Non-pigmented ciliary epithelial cell (primary cell): ENCODE measurements around the gene TSPEAR.

Source experiments
- DNase-seq: peaks from one replicate; pipeline ENCODE4 v3.0.0-alpha.2; 2010; ENCODE audit warnings: low read depth

Gene TSPEAR

DNA sequence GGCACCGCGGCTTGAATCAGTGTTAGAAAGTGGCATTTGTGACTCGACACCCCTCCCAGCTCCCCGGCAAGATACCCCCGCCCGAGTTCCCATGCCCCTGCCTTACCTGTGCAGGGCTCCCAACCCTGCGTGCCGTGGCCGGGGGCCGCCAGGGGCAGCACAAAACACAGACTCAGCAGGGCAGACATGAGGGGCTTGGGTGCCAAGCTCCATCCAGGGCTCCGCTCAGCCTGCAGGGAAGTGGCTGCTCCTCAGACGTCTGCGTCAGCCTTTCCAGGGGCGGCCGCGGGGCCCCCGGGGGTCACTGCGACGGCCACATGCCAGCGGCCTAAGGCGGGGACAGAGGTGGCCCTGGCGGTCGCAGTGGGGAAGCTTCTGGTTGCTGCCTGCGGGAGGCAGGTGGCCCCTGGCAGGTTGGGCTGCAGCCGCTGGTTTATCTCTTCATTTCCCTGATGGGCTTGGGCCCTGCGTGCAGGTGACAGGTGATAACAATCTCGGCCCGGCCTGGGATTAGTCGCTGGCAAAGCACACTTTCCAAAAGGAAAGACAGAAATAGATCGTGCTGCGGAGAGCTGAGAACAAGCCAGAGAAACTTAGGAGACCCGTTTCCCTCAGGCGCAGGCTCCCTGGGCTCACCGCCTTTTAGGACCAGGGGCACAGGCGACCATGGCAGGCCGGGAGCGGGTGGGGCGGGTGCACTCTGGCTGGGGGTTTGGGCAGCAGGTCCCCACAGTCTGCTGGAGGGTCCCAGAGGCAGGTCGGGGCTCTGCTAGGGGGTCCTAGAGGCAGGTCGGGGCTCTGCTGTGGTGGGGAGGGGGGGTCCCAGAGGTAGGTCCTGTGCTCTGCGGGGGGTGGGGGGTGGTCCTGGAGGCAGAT lies at the start of gene TSPEAR:
TSPEAR (minus strand) TSS at position 246 of the 876 bp plus-strand sequence; CDS start at position 188, 58 bp downstream.
- DNase-seq = no peak

DNA sequence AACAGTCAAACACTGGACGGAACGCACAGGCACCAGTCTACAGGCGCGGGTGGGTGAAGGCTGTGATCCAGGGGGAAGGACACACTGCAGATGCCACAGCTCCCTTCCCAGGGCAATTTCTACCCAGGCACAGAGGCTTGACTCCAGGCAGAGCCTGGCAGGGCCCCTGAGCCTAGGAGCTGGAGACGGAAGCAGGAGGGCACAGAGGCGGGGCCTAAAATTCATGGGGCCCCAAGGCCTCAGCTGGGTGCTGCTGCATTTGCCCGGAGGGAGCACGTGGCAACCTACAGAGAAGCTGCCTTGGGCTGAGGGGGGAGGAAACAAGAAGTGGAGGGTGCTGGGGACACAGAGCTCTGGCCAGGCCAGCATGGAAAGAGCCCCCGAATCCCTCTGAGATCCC lies 49.0 kb upstream of the TSPEAR start:
- no peak for DNase-seq

DNA sequence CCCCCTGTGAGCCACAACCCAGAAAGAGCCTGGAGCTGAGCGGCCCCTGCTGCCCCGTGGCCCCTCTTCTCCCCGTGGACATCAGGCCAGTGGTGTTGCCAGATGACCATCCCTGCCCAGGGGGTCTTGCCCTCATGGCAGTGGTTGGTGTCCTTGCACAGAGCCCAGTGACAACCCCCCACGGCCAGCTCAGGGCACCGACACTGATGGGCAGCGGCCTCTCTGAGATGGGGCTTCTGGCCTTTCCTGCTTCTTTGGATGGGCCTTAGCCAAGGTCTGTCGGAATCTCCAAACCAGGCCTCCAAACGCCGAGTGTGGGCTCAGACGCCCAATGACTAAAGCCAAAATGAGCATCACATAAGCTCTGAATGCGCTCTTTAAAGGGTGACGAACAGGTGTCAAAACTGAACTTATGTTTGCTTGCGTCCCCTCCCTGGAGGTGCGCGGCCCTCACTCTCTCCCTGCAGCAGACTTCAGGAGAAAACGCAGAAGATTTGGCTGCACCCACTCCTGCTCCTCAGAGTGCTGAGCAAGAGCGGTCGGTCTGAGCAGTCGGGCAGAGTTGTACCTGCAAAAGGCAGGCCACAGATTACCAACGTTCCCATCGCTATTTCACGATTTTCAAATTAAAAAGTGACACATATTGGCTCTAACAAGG lies 48.4 kb upstream of the TSPEAR start:
- no peak for DNase-seq

DNA sequence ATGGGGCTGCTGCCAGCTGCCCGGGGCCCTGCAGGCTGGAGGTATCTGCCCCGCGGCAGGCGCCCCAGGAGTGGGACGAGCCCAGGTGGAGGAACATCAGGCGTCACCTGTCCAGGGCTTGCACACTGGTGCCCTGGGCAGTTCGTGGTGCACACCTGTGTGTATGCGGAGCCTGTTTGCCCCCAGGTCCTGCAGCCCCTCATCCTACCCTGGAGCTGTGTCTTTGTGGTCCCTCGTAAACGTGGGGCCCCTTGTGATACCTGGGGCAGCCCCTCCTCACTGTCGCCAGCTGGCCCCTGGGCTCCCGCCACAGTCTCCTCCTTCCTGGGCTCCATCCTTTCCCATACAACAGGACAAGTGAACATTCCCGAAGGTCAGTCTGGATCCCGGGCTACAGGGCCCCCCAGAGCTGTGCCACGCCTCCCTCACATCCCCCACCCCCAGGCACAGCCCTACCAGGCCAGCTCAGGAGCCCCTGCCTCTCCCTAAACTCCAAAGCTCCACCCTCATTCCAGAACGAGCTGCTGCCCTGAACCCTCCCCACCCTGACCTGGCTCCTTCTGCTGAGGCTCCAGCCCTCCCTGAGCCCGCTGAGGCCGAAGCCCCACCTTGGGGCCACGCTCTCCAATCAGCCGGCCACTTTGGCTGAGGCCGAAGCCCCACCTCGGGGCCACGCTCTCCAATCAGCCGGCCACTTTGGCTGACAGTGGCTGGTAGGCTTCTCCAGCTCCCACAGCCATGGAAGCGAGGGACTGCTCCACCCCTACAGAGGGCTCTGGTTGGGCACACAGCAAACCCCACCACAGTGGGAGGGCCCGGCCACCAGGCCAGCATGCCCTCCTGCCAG lies 47.6 kb upstream of the TSPEAR start:
- DNase-seq = no peak

DNA sequence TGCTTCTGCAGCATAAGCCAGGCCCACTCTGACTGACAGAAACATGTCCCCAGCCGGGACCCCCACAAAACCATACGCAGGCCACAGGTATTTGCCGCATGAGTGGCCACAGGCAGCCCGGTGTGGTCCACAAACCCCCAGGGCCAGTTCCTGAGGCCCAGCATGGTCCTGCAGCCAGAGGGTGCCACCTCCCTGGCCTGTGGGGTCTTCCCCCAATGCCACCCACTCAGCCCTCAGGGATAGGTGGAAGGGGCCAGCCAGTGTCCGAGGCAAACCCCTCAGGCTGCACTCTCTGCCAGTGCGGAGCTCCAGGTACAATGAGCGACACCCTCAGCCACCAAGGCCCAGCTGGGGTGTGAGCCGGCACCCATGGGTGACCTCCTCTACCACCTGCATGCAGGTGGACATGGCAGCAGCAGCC lies 46.8 kb upstream of the TSPEAR start:
- no peak for DNase-seq

DNA sequence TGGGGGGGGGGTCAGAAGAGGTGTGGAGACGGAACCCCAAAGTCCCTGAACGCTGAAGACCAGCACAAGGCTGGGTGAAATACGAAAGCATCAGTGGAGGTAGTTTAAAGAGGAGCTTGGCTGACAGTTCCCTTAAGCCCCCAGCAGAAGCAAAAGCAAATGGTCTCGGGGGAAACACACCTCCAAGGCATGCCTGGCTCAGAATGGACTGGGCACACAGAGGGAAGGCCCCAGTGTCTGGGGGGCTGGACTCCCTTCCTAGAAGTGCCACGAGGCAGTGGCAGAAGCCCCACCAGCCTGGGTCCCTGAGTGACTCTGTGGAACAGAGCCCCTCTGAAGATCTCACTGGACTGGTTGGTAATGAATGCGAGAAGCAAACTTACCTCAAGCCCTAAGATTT lies 46.4 kb upstream of the TSPEAR start:
- no peak for DNase-seq

DNA sequence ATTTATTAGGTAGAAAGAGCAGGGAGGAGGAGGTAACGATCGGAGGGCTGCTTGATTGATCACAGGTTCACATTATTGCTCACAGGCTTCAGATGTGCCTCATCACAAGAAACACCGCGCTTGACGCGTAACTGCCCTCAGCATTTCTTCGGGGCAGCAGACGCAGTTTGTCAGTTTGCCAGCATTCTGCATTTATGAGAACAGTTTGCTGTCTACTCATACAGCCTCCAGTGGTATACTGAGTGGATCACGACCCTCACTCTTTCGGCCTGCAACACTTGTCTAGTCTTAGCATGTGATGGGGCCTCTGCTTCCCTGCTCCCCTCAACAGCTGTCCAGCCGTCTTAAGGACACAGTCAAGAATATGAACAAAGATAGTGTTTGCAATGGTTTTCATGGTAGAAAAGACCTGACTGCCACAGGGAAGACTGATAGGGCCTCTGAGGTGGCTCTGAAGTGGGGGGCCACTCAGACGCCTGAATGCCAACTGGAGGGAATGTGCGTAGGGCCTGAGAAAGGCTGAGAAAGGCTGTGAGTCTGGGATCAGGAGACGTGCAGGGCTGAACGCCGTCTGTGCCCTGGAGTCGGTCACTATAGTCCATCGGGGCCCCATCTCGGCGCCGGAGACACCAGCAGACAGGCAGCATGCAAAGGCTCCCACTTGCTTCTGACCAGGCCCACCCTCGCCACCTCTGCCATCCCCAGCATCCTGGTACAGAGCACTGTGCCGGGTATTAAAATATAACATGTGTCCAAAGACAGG lies 45.2 kb upstream of the TSPEAR start:
- no peak for DNase-seq

DNA sequence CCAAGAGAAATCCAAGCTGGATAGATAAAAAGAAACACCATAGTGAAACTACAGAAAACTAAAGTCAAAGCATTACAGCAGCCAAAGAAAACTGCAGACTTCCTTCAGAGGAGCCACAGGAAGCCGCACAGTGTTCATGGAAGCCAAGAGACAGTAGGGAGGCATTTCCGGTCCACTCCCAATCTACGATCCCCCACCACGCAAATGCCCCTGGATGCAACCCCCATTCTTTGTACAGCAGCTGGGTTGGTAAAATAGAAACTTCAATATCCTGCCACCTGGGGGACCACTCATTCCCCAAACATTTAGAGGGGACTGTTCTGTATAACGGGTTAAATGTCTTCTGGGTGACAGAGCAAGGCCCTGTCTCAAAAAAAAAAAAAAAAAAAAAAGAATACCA lies 43.9 kb upstream of the TSPEAR start:
- no peak for DNase-seq

DNA sequence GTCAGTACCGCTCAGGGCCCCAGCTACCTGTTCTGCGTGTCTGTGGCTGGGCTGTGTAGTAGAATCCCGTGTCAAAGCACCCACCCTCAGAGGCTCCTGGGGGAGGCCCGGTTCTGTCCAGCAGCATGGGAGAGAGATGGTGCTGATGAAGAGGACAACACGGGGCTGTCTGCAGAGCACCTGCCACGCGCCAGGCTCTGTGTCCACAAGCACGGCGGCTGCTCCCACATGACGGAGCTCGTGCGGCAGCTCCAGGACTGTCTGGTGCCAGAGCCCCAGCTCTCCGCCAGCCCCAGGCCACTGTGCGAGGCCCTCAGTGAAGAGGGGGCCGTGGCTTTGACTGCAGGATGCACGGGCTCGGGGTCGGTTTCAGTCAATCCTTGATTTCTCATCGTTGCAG lies 42.0 kb upstream of the TSPEAR start:
- no peak for DNase-seq

DNA sequence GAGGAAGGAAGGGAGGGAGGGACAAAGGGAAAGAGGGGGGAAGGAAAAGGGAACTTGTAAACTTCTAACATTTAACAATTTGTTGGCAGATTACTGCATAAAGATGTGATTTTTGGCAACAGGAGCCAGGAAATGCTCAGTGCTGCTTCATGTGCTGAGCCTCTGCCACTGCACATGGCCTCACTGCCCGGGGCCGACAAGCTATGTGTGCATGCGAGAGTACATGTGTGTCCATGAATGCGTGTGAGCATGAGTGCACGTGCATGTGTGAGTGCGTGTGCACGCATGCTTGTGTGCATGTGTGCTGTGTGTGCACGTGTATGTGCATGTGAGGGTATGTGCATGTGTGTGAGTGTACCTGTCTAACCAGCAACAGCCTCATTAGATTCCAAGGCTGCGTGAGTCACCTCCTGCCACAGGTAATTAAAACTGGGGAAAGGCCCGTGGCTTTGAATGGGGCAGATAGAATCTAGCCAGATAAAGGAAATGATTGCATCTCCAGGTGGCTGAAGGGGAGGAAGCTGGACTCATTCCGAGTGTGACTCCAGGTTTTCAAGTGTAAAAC lies 41.4 kb upstream of the TSPEAR start:
- DNase-seq = no peak

DNA sequence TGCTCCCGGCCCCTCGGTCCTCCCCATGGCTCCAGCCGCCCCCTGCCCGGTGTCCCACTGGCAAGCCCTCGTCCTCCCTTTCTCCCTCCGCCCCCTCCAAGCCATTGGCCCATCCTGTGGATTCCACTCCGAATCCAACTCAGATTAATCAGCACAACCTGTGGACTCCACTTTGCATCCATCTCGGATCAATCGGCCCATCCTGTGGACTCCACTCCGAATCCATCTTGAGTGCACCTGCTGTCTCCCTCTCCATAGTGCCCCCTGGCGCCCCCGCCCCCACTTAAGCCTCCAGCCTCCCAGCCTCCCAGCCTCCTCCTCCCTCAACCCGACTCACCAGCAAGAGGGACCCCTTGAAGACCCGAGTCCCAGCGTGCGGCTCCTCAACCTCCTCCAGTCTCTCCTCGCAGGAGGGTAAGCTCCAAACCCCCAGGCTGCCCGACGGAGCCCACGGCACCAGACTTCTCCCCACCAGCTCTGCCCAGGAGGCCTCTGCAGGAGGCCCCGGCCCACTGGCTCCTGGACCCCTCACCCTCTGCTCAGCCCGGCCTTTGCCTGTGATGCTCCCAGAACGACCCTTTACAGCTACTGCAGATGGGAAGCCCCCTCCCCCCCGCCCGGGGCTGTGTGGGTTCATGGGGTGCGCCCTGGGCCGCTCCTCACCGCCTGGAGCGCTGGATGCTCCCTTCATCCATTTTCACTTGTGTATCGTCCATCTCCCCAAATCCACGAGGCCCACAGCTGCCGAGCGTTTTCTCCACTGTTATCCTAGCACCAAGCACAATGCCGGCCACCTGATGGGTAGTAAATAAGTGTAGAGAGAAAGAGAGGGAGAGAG lies 40.6 kb upstream of the TSPEAR start:
- DNase-seq = no peak

DNA sequence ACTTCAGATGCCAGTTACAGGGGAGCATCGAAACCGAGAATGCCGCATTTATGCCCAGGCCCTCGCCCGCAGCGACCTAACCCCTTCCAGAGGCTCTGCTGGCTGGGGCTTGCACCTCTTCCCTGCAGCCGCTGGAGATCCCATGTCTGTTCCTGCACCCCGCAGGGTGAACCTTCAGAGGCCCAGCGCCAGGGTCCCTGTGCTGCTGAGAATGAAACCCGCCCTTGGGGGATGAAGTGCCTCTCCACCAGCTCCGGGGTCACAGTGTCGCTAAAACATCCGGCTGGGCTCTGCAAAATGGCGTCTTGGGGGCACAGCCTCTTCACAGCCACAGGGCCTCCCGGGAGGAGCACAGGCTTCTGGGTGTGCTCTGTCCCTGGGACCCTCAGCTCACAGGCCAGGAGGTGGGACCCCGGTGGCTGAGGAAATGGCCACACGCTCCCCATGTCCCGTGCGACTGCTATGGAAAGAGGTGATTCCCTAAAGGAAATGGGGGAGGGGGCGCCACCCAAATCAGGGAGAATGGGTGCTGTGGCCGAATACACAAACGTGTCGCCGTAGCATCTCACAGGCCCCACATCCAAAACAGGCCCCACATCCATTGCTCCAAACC lies 39.9 kb upstream of the TSPEAR start:
- no peak for DNase-seq

DNA sequence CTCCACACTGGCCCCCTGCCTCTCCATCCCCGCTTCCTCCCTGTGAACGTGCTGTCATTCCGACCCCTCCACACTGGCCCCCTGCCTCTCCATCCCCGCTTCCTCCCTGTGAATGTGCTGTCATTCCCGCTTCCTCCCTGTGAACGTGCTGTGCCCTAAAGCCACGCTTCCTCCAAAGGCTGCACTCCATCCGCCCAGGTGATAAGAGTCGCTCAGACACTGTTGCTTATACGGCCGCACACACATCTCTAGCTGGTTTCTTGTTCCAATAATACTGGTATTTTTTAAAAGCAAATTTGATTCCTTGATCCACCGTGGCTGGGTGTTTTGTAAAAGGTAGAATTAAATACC lies 39.3 kb upstream of the TSPEAR start:
- DNase-seq = no peak

DNA sequence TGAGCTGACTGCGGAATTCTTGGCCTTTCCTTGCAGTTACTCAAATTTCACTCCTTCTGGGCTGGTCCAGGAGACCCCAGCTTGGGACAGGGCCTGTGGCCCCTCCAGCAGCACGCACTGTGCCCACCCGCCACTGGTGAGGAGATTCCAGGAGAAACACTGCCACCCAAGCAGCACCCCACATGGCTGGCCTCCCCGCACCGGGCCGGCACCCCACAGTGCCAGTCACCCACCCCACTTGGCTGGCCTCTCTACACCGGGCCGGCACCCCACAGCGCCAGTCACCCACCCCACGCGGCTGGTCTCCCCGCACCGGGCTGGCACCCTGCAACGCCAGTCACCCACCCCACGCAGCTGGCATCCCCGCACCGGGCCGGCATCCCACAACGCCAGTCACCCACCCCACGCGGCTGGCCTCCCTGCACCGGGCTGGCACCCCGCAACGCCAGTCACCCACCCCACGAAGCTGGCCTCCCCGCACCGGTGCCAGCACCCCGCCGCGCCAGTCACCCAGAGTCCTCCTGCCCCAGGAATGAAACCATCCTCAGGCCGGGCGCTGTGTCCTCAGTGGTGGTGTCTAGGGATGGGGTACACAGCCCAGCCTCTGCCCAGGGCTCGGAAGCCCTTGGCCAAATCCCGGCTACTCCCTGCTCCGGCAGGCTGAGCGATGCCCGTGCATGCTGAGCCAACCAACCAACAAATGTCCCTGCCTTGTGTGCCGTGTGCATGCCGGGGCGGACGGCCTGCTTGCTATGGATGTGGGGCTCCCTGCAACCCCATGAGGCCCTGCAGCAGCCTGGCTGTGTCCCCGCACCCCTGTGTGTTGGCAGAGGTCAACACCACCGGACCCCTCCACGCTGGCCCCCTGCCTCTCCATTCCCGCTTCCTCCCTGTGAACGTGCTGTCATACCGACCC lies 38.6 kb upstream of the TSPEAR start:
- DNase-seq = no peak

DNA sequence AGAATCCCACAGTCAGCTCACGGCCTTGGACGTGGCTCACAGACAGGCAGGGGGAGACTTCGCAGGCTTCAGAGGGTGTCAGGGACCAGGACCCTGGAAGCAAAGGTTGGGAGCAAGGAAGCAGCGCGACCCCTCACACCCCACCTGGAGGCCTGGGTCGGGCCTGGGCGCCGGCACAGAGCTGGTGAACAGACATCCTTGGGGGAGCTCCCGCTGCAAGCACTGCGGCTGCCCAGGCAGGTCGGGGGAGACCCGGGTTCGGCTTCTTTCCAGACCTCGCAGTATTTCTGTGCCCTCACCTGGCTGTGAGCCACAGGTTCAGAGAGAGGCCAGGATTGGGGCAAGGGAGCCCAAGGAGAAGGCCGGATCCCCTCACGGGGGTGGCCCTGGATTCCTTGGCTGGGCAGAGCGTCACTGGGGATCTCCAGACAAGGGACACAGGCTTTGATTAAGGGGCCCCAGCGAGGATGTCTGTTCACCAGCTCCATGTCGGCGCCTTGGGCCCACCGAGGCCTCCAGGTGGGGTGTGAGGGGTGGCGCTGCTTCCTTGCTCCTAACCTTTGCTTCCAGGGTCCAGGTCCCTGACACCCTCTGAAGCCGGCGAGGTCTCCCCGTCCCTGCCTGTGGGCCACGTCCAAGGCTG lies 37.9 kb upstream of the TSPEAR start:
- no peak for DNase-seq

DNA sequence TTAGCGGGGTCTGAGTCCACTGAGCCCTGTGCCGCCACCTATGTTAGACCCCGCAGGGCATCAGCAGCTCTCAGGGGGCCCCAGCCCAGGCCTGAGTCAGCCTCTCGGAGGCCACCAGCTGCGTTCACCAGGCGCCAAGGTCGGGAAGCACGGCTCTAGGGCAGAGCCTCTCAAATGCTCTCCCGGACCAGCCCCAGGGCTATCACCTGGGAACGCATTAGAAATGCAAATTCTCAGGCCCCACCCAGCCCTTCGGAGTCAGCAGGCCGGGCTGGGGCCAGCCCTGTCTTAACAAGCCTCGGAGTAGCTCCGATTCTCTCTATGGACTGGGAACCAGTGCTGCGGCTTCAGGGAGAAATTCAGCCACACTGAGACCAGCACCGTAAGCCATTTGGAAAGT lies 37.2 kb upstream of the TSPEAR start:
- no peak for DNase-seq

DNA sequence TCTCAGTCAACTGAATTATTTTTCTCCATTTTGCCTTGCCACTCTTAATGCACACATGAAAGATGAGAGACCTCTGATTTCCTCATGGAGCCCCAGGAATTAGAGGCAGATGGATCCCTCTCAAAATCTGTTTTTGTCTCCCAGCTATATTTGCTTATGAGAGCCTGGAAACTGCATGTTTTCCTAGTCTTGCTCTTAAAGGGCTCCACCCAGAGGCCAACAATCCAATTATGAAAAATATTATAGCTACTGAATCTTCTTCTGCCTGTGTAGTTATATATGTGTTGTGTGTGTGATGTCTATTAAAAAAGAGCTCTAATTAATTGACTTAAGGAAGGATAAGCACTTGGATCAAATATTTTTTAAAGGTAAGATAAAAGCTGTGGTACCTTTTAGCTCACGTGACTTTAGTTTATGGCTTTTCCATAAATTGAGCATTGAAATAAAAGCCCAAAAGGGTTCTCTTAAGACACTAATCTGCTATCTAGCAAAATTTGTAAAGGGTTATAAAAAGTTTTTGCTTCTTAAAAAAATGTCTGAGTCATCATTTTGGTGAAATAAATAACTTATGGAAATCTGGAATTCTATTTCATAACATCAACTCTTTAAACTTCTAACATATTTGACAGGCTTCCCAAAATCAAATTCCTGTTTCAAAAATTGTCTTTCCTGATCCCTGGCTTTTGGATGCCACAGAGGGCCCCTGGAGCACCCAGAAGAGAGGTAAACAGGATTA lies 31.2 kb upstream of the TSPEAR start:
- DNase-seq = no peak

DNA sequence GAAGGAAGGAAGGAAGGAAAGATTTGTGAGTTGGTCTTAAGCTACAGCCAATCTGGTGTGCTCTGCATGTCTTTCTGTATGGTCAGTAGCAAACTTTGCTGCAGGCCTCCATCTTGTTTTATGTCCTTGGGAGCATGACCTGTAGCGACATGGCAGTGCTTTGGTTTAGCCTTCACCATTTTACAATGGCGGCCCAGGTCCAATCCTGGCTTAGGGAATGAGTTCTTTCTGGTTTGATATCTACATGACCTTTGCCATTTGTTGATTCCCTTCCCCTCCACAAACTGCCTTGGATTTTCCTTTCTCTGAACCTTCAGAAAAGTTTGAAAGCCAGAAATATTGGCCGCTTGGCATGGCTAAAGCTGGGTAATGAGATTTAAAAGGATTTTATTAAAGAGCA lies 30.5 kb upstream of the TSPEAR start:
- no peak for DNase-seq
